EL (cell line): ENCODE measurements around the gene CDCA3.

Experiments
- DNase-seq: peaks from one replicate; pipeline ENCODE4 v3.0.0-alpha.2; 2016

The CDCA3 gene

GRCh38 chr12:6819106-6820030 lies 31.7 kb downstream of the CDCA3 start:
- DNase-seq, result no peak

- no peak for DNase-seq
These were observed 32.4 kb downstream of the CDCA3 start for GRCh38 chr12:6818645-6819044.

GRCh38 chr12:6818222-6818621 lies 32.9 kb downstream of the CDCA3 start:
- no peak for DNase-seq

GRCh38 chr12:6817662-6818157 lies 33.4 kb downstream of the CDCA3 start:
- DNase-seq, result no peak

GRCh38 chr12:6817098-6817497 lies 34.0 kb downstream of the CDCA3 start:
- no peak for DNase-seq

GRCh38 chr12:6816598-6816997 lies 34.5 kb downstream of the CDCA3 start:
- no peak for DNase-seq

GRCh38 chr12:6813363-6813762 lies 37.7 kb downstream of the CDCA3 start:
- no peak for DNase-seq

GRCh38 chr12:6810758-6811157 lies 40.3 kb downstream of the CDCA3 start:
- DNase-seq, result no peak

- no peak for DNase-seq
These were observed 42.0 kb downstream of the CDCA3 start for GRCh38 chr12:6809056-6809455.

GRCh38 chr12:6807170-6807569 lies 43.9 kb downstream of the CDCA3 start:
- no peak for DNase-seq

GRCh38 chr12:6799147-6799546 lies 51.9 kb downstream of the CDCA3 start:
- no peak for DNase-seq
